HepG2 (cell line): ENCODE data around the gene AJM1. TPM values are rescaled to one million over a fixed set of nuclear protein-coding genes. Genes with fewer than 3 reads are reported as not detected.

ENCODE experiments used
- ATAC-seq: fragments of 200-7000 bp; cut with Tn5 transposase; 3 replicates; pipeline ENCODE4 v1.9.1; 2020; ENCODE audit warnings: mild to moderate bottlenecking, moderate library complexity
- BruUV-seq: library from RNA; stranded (reverse); fragments of 400-500 nt; replicated peaks from 2 replicates; lab custom pipeline; 2021; lab: Mats Ljungman, UMichigan
- CTCF ChIA-PET: fragments of 300-600 bp; formaldehyde crosslinking; extraction: SDS; loops from one replicate; lab custom pipeline; 2021; ENCODE audit warnings: low total read pairs, inconsistent platforms, low intra/inter-chr PET ratio; lab: Yijun Ruan, JAX
- POLR2A ChIA-PET: fragments of 350-600 bp; sonication (Branson Sonifier 250); formaldehyde crosslinking; loops from one replicate; lab custom pipeline; 2020; ENCODE audit warnings: antibody characterized with exemption, inconsistent platforms; lab: Yijun Ruan, JAX
- DNase-seq: peaks from one replicate; pipeline ENCODE4 v3.0.0-alpha.2; 2015; ENCODE audit warnings: low spot score
- FAIRE-seq: peaks from 3 replicates; lab custom pipeline; 2011; peaks lifted over from hg19 to GRCh38; lab: Jason Lieb, UNC
- H2AFZ ChIP-seq: one replicate; pipeline ENCODE4 v1.6.1; 2011; ENCODE audit warnings: low read length, inconsistent platforms
- H3K27ac ChIP-seq: fragments of 300-600 bp; 3 replicates; pipeline ENCODE4 v1.8.0; 2011; ENCODE audit warnings: mixed run types, mild to moderate bottlenecking, mixed read lengths, low read length, inconsistent platforms; ENCODE audit not compliant: insufficient read depth; ENCODE audit errors: extremely low read length
- H3K27me3 ChIP-seq, 2 experiments: fragments of 200-600 bp in 1 of 2; 2 replicates in 1 of 2; 3 replicates in 1 of 2; pipeline versions ENCODE4 v1.6.0 to v1.8.0; 2011; ENCODE audit warnings: low read length in 2 of 2, mild to moderate bottlenecking in 2 of 2, moderate library complexity in 2 of 2, inconsistent platforms in 1 of 2; ENCODE audit not compliant: insufficient read depth in 2 of 2, control insufficient read depth in 1 of 2
- H3K36me3 ChIP-seq, 2 experiments: fragments of 200-600 bp in 1 of 2; replicated peaks in 1 of 2; 2 replicates in 1 of 2; 3 replicates in 1 of 2; pipeline versions ENCODE4 v1.5.1 to v1.8.0; 2011; ENCODE audit warnings: low read length in 2 of 2, inconsistent platforms in 1 of 2; ENCODE audit not compliant: insufficient read depth in 2 of 2, control insufficient read depth in 1 of 2
- H3K4me1 ChIP-seq: 2 replicates; pipeline ENCODE4 v1.5.1; 2012; ENCODE audit warnings: low read length, inconsistent platforms; ENCODE audit not compliant: insufficient read depth
- H3K4me2 ChIP-seq: 2 replicates; pipeline ENCODE4 v1.6.0; 2011; ENCODE audit warnings: low read depth, low read length, inconsistent platforms
- H3K4me3 ChIP-seq, 3 experiments: fragments of 200-600 bp in 1 of 3; sonication (generic), shearing (Covaris generic) in 1 of 3; replicated peaks in 1 of 3; 2 replicates each; pipeline ENCODE4 v1.5.1; 2011 to 2016; ENCODE audit warnings: low read length in 3 of 3, inconsistent platforms in 2 of 3, low read depth in 2 of 3, mild to moderate bottlenecking in 2 of 3, control low read depth in 1 of 3, mixed read lengths in 1 of 3; ENCODE audit not compliant: insufficient read depth in 1 of 3
- H3K79me2 ChIP-seq: one replicate; pipeline ENCODE4 v1.6.1; 2011; ENCODE audit warnings: low read length, inconsistent platforms; ENCODE audit not compliant: insufficient read depth
- H3K9ac ChIP-seq: 2 replicates; pipeline ENCODE4 v1.6.0; 2011; ENCODE audit warnings: mild to moderate bottlenecking, low read depth, low read length, inconsistent platforms; ENCODE audit not compliant: insufficient read depth
- H3K9me3 ChIP-seq: 2 replicates; pipeline ENCODE4 v1.5.1; 2012; ENCODE audit warnings: mild to moderate bottlenecking, low read length
- H4K20me1 ChIP-seq: 2 replicates; pipeline ENCODE4 v1.6.0; 2011; ENCODE audit warnings: inconsistent platforms, mild to moderate bottlenecking, low read length, moderate library complexity; ENCODE audit not compliant: insufficient read depth
- CTCF ChIP-seq: sonication (generic); formaldehyde crosslinking; IDR thresholded peaks from 2 replicates; pipeline ENCODE4 v1.5.0; 2020; ENCODE audit warnings: mild to moderate bottlenecking, missing genetic modification reagents, moderate library complexity
- ETV6 ChIP-seq: sonication (generic); formaldehyde crosslinking; conservative IDR thresholded peaks from 2 replicates; pipeline ENCODE4 v1.4.0; 2020; ENCODE audit warnings: missing genetic modification reagents
- HNF4A ChIP-seq: sonication (generic); formaldehyde crosslinking; IDR thresholded peaks from 2 replicates; pipeline ENCODE4 v1.4.0; 2020; ENCODE audit warnings: missing genetic modification reagents
- NFKB2 ChIP-seq: sonication (generic); formaldehyde crosslinking; IDR thresholded peaks from 2 replicates; pipeline ENCODE4 v1.4.0; 2020; ENCODE audit warnings: missing genetic modification reagents, borderline replicate concordance
- PHF20 ChIP-seq: sonication (generic); formaldehyde crosslinking; IDR thresholded peaks from 2 replicates; pipeline ENCODE4 v1.5.0; 2020; ENCODE audit warnings: mild to moderate bottlenecking, missing genetic modification reagents
- PRPF4 ChIP-seq: fragments of 200-400 bp; formaldehyde crosslinking; IDR thresholded peaks from 2 replicates; pipeline ENCODE4 v1.6.1; 2016; ENCODE audit warnings: low read length, low read depth; ENCODE audit not compliant: poor library complexity, severe bottlenecking
- SIX1 ChIP-seq: sonication (generic); formaldehyde crosslinking; IDR thresholded peaks from 2 replicates; pipeline ENCODE4 v1.4.0; 2020; ENCODE audit warnings: missing genetic modification reagents, borderline replicate concordance
- ZNF234 ChIP-seq: sonication (generic); formaldehyde crosslinking; conservative IDR thresholded peaks from 2 replicates; pipeline ENCODE4 v1.5.1; 2020; ENCODE audit warnings: mild to moderate bottlenecking, missing genetic modification reagents
- ZNF280B ChIP-seq: sonication (generic); formaldehyde crosslinking; IDR thresholded peaks from 2 replicates; pipeline ENCODE4 v1.5.0; 2020; ENCODE audit warnings: missing genetic modification reagents, mild to moderate bottlenecking, borderline replicate concordance
- ZNF563 ChIP-seq: sonication (generic); formaldehyde crosslinking; IDR thresholded peaks from 2 replicates; pipeline ENCODE4 v1.8.0; 2022; ENCODE audit warnings: mild to moderate bottlenecking, moderate library complexity, missing genetic modification reagents
- ZNF790 ChIP-seq: sonication (generic); formaldehyde crosslinking; IDR thresholded peaks from 2 replicates; pipeline ENCODE4 v1.8.0; 2022; ENCODE audit warnings: missing genetic modification reagents, mild to moderate bottlenecking, borderline replicate concordance
- WGBS: methylation state at CpG from one replicate; pipeline ENCODE4 v1.1.6; 2017; ENCODE audit warnings: low lambda C conversion rate; 5-methylcytosine and 5-hydroxymethylcytosine counted together
- in situ Hi-C: cut with HindIII; loops from 2 replicates; pipeline ENCODE4 v1.10.0; 2017; ENCODE audit warnings: low pct_unique_long_range_greater_than_20kb; ENCODE audit not compliant: extremely low pct_ligation_motif_present
- intact Hi-C: fragments of 100-400 bp; cut with micrococcal nuclease; formaldehyde crosslinking; loops from one replicate; pipeline ENCODE4 v1.10.0; 2022; ENCODE audit not compliant: unreplicated experiment
- polyA plus RNA-seq, 8 experiments: library from polyadenylated mRNA; depleted of rRNA in 3 of 8; stranded (reverse) in 7 of 8; unstranded in 1 of 8; fragments of >200 nt; fragmentation: Illumina TruSeq in 4 of 8; extraction: Trizol in 4 of 8; gene quantifications; 2 replicates each; pipeline versions ENCODE4 v1.2.1 to v1.2.3, GENCODE V29; 2011 to 2016; ENCODE audit warnings: low read depth in 4 of 8, missing spikeins in 1 of 8, mixed read lengths in 1 of 8; ENCODE audit not compliant: insufficient read depth in 1 of 8
- total RNA-seq, 5 experiments: library from RNA; depleted of rRNA; stranded (reverse); fragments of >200 nt; fragmentation: Illumina TruSeq; extraction: Trizol; gene quantifications; 2 replicates each; pipeline ENCODE4 v1.2.3, GENCODE V29; 2016; ENCODE audit warnings: low read depth in 1 of 5
- TF ChIP-seq, protein P1 (sequence below): sonication (generic); formaldehyde crosslinking; IDR thresholded peaks from 2 replicates; pipeline ENCODE4 v1.8.0; 2022; ENCODE audit warnings: mild to moderate bottlenecking, missing genetic modification reagents
- TF ChIP-seq, protein P2 (sequence below): sonication (generic); formaldehyde crosslinking; IDR thresholded peaks from 2 replicates; pipeline ENCODE4 v1.8.1; 2023; ENCODE audit warnings: mild to moderate bottlenecking, missing genetic modification reagents
- TF ChIP-seq, protein P3 (sequence below): sonication (generic); formaldehyde crosslinking; conservative IDR thresholded peaks from 2 replicates; pipeline ENCODE4 v1.4.0; 2020; ENCODE audit warnings: mild to moderate bottlenecking, missing genetic modification reagents, moderate library complexity

Gene AJM1
- total and polyA plus RNA-seq, 2 of the 13 experiments (the other 11 are each of a cell fraction or from before 2014, with no cell fraction given): 1.1 to 1.2 TPM

DNA sequence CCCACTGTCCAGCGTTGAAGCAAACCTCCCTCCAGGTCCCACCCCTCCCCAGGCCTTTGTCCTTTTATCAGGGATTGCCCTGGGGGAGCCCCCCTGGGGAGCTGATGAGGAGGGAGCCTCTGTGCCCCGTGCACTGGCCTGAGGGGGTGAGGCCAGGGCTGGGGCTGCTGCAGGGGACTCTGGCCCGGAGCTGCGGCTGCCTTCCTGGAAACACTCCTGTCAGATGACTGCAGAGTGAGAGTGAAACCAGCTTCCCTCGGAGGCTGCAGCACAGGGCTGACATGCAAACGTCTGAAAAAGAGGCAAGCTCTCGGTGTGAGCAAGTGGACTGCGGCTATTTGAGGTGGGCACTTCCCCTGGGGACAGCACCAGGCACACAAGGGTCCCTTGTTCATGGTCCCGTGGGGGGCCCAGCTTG lies 39.4 kb downstream of the AJM1 start:
- ChIA-PET CTCF (no interaction called here), POLR2A (interaction anchor here (0.9 to 7.1 kb wide), 13 partner anchors 12 to 205 kb away, joined by 3 to 45 read pairs (median 7); partner anchors contain the start of genes AJM1, C8G, EDF1 and FBXW5)
- DNase-seq (peak; percentile 52), FAIRE-seq (no peak), ATAC-seq (peak; percentile 58)
- Histone ChIP-seq H3K4me3 (peak overlapping the region; percentile 56 to 82 (median 60)), H3K36me3 (no peaks in the 10 kb centered on the region), H3K27ac (peak overlapping the region; percentile 60), H3K4me2 (peak overlapping the region; percentile 98), H3K9ac (peak overlapping the region; percentile 63), H3K9me3 (no peaks in the 10 kb centered on the region), H2AFZ (no peak overlapping the region), H3K79me2 (peaks cover 4% of the 10 kb centered on the region), H3K27me3 (peaks cover 0 to 2% of the 10 kb centered on the region in 2 experiments; a peak in 3 of 5 replicates), H4K20me1 (no peaks in the 10 kb centered on the region), H3K4me1 (peaks cover 58% of the 10 kb centered on the region)
- in situ Hi-C loops (no loop called here), intact Hi-C loops (loop anchor here (5.0 to 10.0 kb wide), 2 partner anchors 34 to 97 kb away; partner anchors contain the start of gene PHPT1)
- no TSS peak for BruUV-seq
- 0% methylated on average over 4 of the region's 9 CpGs for WGBS
- TF ChIP-seq CTCF (CRISPR knock-in tag) (no peak), PRPF4 (no peak), ETV6 (no peak), ZNF563 (CRISPR knock-in tag) (peak; percentile 91), HNF4A (CRISPR knock-in tag) (peak; percentile 35; the same call in 1 of the 2 replicates), SIX1 (CRISPR knock-in tag) (no peak), NFKB2 (peak; percentile 53; the same call in 1 of the 2 replicates), ZNF280B (CRISPR knock-in tag) (peak; percentile 26; the same call in 1 of the 2 replicates), ZNF790 (CRISPR knock-in tag) (no peak), ZNF234 (CRISPR knock-in tag) (no peak), PHF20 (0 out of 2 replicates have a peak, but pooled peaks have one; percentile 11)
- TF ChIP-seq, protein P1, sequence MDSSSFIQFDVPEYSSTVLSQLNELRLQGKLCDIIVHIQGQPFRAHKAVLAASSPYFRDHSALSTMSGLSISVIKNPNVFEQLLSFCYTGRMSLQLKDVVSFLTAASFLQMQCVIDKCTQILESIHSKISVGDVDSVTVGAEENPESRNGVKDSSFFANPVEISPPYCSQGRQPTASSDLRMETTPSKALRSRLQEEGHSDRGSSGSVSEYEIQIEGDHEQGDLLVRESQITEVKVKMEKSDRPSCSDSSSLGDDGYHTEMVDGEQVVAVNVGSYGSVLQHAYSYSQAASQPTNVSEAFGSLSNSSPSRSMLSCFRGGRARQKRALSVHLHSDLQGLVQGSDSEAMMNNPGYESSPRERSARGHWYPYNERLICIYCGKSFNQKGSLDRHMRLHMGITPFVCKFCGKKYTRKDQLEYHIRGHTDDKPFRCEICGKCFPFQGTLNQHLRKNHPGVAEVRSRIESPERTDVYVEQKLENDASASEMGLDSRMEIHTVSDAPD (CRISPR knock-in tag): no peak
- TF ChIP-seq, protein P2, sequence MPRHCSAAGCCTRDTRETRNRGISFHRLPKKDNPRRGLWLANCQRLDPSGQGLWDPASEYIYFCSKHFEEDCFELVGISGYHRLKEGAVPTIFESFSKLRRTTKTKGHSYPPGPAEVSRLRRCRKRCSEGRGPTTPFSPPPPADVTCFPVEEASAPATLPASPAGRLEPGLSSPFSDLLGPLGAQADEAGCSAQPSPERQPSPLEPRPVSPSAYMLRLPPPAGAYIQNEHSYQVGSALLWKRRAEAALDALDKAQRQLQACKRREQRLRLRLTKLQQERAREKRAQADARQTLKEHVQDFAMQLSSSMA: no peak
- TF ChIP-seq, protein P3, sequence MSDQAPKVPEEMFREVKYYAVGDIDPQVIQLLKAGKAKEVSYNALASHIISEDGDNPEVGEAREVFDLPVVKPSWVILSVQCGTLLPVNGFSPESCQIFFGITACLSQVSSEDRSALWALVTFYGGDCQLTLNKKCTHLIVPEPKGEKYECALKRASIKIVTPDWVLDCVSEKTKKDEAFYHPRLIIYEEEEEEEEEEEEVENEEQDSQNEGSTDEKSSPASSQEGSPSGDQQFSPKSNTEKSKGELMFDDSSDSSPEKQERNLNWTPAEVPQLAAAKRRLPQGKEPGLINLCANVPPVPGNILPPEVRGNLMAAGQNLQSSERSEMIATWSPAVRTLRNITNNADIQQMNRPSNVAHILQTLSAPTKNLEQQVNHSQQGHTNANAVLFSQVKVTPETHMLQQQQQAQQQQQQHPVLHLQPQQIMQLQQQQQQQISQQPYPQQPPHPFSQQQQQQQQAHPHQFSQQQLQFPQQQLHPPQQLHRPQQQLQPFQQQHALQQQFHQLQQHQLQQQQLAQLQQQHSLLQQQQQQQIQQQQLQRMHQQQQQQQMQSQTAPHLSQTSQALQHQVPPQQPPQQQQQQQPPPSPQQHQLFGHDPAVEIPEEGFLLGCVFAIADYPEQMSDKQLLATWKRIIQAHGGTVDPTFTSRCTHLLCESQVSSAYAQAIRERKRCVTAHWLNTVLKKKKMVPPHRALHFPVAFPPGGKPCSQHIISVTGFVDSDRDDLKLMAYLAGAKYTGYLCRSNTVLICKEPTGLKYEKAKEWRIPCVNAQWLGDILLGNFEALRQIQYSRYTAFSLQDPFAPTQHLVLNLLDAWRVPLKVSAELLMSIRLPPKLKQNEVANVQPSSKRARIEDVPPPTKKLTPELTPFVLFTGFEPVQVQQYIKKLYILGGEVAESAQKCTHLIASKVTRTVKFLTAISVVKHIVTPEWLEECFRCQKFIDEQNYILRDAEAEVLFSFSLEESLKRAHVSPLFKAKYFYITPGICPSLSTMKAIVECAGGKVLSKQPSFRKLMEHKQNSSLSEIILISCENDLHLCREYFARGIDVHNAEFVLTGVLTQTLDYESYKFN (CRISPR knock-in tag): 0 out of 2 replicates have a peak, but pooled peaks have one; percentile 20
